ENCODE measurements around the gene PTPRM. TPM values are rescaled to one million over a fixed set of nuclear protein-coding genes. Genes with fewer than 3 reads are reported as not detected.

Gene PTPRM
- total RNA-seq, 4 donors from 2014 or later, result 170 to 198 (median 182) TPM

DNA sequence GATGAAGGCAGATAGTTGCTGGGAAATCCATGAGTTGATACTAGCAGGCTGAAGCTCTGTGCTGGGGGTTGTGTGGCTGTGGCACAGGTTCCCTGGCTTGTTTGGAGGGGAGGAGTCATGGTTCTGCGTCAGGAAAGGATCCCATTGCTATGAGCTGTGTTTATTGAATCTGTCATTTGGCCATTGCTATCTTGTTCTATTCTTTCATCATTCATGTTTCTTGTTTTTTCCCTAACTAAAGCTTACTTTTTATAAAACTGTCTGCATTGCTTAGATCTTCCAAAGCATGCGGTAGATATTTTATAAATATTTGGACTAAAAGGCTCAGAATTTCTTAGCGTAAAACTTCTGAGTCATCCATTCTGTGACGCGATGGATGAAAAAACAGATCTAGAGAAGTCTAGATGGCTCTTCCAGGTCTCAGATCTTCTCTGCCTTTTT is 335.3 kb downstream of the PTPRM start:
- Histone ChIP-seq H3K4me3 (replicated peaks in 1 of 3) (no peak overlapping the region), H3K27ac (peak overlapping the region in 1 of 3 donors; percentile 41), H3K4me1 (peaks cover 12 to 24% of the 10 kb centered on the region in 2 donors), H3K36me3 (no peaks in the 10 kb centered on the region), H3K9me3 (no peaks in the 10 kb centered on the region), H3K27me3 (no peaks in the 10 kb centered on the region)
- 84 to 89% methylated on average over 5 of the region's 5 CpGs for WGBS, 2 donors
- intact Hi-C loops (cut with DNase I), result no loop called here
- no peak for DNase-seq
- TF ChIP-seq POLR2A (IDR thresholded peaks at IDR 0.05), result no peak
- TF ChIP-seq, protein P1, sequence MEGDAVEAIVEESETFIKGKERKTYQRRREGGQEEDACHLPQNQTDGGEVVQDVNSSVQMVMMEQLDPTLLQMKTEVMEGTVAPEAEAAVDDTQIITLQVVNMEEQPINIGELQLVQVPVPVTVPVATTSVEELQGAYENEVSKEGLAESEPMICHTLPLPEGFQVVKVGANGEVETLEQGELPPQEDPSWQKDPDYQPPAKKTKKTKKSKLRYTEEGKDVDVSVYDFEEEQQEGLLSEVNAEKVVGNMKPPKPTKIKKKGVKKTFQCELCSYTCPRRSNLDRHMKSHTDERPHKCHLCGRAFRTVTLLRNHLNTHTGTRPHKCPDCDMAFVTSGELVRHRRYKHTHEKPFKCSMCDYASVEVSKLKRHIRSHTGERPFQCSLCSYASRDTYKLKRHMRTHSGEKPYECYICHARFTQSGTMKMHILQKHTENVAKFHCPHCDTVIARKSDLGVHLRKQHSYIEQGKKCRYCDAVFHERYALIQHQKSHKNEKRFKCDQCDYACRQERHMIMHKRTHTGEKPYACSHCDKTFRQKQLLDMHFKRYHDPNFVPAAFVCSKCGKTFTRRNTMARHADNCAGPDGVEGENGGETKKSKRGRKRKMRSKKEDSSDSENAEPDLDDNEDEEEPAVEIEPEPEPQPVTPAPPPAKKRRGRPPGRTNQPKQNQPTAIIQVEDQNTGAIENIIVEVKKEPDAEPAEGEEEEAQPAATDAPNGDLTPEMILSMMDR (IDR thresholded peaks at IDR 0.05), result no peak

DNA sequence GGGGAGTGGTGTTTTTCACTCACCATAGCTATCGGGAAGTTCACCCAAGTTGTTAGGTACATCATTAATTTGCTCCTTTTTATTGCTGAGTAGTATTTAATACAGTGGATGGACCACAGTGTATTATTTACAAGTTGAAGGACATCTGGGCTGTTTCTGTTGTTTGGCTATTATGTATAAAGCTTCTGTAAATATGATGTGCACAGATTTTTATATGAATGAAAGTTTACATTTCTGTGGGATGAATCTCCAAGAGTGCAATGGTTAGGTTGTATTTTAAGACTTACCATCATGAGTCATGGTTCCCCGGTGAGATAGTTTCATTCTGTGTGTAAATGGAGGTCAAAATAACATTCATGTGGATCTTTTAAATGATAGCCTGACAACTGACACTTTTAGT is 337.4 kb downstream of the PTPRM start:
- H3K9me3 ChIP-seq, result no peaks in the 10 kb centered on the region
- 95 to 98% methylated on average over 2 of the region's 2 CpGs for WGBS, 2 donors
- peaks cover 10 to 23% of the 10 kb centered on the region in 2 donors for H3K4me1 ChIP-seq
- no peak overlapping the region for H3K4me3 ChIP-seq (replicated peaks in 1 of 3)
- intact Hi-C loops (cut with DNase I), result no loop called here
- no peak for DNase-seq
- no peak overlapping the region for H3K27ac ChIP-seq
- H3K27me3 ChIP-seq, result no peaks in the 10 kb centered on the region
- H3K36me3 ChIP-seq, result no peaks in the 10 kb centered on the region
- no peak for TF ChIP-seq POLR2A (IDR thresholded peaks at IDR 0.05)
- TF ChIP-seq, protein P1 (IDR thresholded peaks at IDR 0.05), result no peak

DNA sequence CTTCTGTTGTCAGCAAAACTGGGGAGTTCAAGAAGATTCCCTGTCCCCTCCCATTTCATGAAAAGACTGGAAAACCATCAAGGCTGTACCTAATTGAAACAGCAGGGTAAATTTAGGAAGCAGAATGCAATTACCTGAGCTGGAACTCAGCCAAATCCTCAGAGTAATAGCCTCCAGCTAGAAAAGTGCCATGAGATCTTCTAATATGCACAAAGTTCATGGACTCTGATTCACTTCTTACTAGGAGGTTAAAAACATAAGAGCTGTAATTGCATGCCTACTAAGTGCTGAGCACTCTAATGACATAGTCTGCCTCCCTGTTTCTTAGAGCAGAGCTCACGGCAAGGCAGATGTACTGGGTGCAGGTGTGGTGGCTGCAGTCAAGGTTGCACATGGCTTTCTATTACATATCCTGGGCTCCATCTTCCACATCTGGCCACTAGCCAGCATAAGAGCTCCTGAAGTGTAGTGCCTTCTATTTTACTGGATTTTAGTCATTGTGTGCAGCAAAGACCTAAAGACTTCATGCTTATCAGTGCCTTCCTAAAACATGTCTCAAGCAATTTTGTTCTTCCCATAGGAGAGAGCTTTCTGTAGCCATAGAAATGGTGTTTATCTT is 341.7 kb downstream of the PTPRM start:
- intact Hi-C loops (cut with DNase I), result no loop called here
- Histone ChIP-seq H3K27ac (no peak overlapping the region), H3K4me3 (replicated peaks in 1 of 3) (no peak overlapping the region), H3K36me3 (no peaks in the 10 kb centered on the region), H3K27me3 (no peaks in the 10 kb centered on the region), H3K9me3 (no peaks in the 10 kb centered on the region), H3K4me1 (peaks cover 6 to 14% of the 10 kb centered on the region in 2 donors)
- WGBS, 2 donors, result 91 to 100% methylated on average over 1 of the region's 1 CpG
- no peak for DNase-seq
- no peak for TF ChIP-seq POLR2A (IDR thresholded peaks at IDR 0.05)
- TF ChIP-seq, protein P1 (IDR thresholded peaks at IDR 0.05), result no peak

DNA sequence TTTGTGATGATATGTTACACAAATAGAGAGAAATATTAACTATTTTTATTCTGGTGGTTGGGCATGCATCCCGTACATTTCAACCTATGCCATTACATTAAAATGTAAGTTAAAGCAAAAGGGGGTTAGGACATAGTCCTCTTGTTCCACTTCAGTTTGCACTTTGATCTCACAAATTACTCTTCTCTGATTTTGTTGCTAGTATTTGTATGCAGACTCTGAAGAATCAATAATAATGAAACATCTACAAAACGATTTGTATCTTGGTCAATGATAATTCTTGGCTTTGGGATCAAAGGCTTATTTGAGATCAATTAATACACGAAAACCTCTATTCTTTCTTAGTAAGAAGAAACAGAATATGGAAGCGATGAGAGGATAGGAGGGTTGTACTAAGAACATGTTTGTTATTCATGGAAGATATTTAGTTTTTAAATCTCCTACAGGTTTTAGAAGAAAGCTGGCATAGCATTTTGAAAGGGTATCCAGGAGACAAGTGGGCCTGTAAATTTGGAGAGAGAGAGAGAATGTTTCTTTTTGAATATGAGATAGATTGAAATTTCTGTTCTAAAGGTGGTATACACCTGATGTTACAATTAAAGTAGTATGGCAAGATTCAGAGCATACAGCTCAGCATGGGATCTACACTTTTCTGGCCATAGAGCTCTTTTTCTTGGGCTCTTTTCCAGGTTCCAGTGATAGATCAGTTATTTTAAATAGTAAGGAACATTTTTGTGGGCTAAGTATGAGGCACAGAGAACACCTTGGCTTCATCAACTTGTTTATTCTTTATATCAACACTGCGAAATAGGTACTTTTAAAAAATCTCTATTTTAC is 347.9 kb downstream of the PTPRM start:
- Histone ChIP-seq H3K4me1 (peaks cover 5 to 14% of the 10 kb centered on the region in 2 donors), H3K4me3 (replicated peaks in 1 of 3) (no peak overlapping the region), H3K9me3 (no peaks in the 10 kb centered on the region), H3K27me3 (no peaks in the 10 kb centered on the region), H3K27ac (no peak overlapping the region), H3K36me3 (no peaks in the 10 kb centered on the region)
- 82 to 89% methylated on average over 5 of the region's 5 CpGs for WGBS, 2 donors
- intact Hi-C loops (cut with DNase I), result no loop called here
- DNase-seq, result no peak
- TF ChIP-seq POLR2A (IDR thresholded peaks at IDR 0.05), result no peak
- TF ChIP-seq, protein P1 (IDR thresholded peaks at IDR 0.05), result no peak

DNA sequence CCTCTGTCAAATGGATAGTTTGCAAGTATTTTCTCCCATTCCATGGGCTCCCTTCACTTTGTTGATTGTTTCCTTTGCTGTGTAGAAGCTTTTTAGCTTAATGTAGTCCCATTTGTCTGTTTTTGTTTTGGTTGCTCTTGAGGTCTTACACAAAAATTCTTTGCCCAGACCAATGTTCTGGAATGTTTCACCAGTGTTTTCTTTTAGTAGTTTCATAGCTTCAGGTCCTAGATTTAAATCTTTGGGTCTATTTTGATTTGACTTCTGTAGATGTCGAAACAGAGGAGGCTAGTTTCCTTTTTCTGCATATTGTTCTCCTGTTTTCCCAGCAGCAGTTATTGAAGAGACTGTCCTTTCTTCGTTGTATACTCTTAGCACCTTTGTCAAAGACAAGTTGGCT is 351.6 kb downstream of the PTPRM start:
- Histone ChIP-seq H3K27ac (no peak overlapping the region), H3K4me1 (peaks cover 14 to 19% of the 10 kb centered on the region in 2 donors), H3K36me3 (no peaks in the 10 kb centered on the region), H3K4me3 (replicated peaks in 1 of 3) (no peak overlapping the region), H3K9me3 (no peaks in the 10 kb centered on the region), H3K27me3 (no peaks in the 10 kb centered on the region)
- intact Hi-C loops (cut with DNase I), result no loop called here
- WGBS, 2 donors, result 76 to 86% methylated on average over 2 of the region's 2 CpGs
- no peak for DNase-seq
- TF ChIP-seq POLR2A (IDR thresholded peaks at IDR 0.05), result no peak
- TF ChIP-seq, protein P1 (IDR thresholded peaks at IDR 0.05), result no peak
